Middle frontal gyrus (tissue), 1 donor: ENCODE results near the gene ZNF775.

Experiments used
- DNase-seq: peaks from one replicate; pipeline ENCODE4 v3.0.0-alpha.2; 2015; ENCODE audit warnings: low spot score; ENCODE audit errors: extremely low spot score

The ZNF775 gene

GRCh38 chr7:150368884-150369747 lies 10.0 kb upstream of the ZNF775 start:
- DNase-seq, result no peak

GRCh38 chr7:150369748-150370501 lies 9.2 kb upstream of the ZNF775 start:
- DNase-seq, result no peak

GRCh38 chr7:150370612-150371071 lies 8.5 kb upstream of the ZNF775 start:
- no peak for DNase-seq

GRCh38 chr7:150371131-150371995 lies 7.8 kb upstream of the ZNF775 start:
- no peak for DNase-seq

- DNase-seq, result no peak
These were observed 7.2 kb upstream of the ZNF775 start for GRCh38 chr7:150371996-150372270.

- DNase-seq, result no peak
These were observed 6.7 kb upstream of the ZNF775 start for GRCh38 chr7:150372271-150373048.

GRCh38 chr7:150373049-150373801 lies 5.9 kb upstream of the ZNF775 start:
- no peak for DNase-seq

- DNase-seq, result no peak
These were observed 5.1 kb upstream of the ZNF775 start for GRCh38 chr7:150374026-150374425.

GRCh38 chr7:150374472-150374871 lies 4.7 kb upstream of the ZNF775 start:
- DNase-seq, result no peak

- no peak for DNase-seq
These were observed 3.2 kb upstream of the ZNF775 start for GRCh38 chr7:150375662-150376521.

- no peak for DNase-seq
These were observed 2.6 kb upstream of the ZNF775 start for GRCh38 chr7:150376560-150376959.

- no peak for DNase-seq
These were observed 1.9 kb upstream of the ZNF775 start for GRCh38 chr7:150377196-150377595.

GRCh38 chr7:150377635-150378034 lies 1.5 kb upstream of the ZNF775 start:
- no peak for DNase-seq

- no peak for DNase-seq
These were observed 846 bp upstream of the ZNF775 start for GRCh38 chr7:150378115-150378852.

- no peak for DNase-seq
These were observed 580 bp downstream of the ZNF775 start for GRCh38 chr7:150379441-150380379.

- no peak for DNase-seq
These were observed 1.3 kb downstream of the ZNF775 start for GRCh38 chr7:150380463-150380862.

GRCh38 chr7:150381096-150381495 lies 2.0 kb downstream of the ZNF775 start:
- no peak for DNase-seq

- no peak for DNase-seq
These were observed 2.6 kb downstream of the ZNF775 start for GRCh38 chr7:150381785-150382122.
